Mesothelial cell of epicardium (in vitro differentiated cells): Measurements from ENCODE around the gene MAPK1IP1L. TPM values are rescaled to one million over a fixed set of nuclear protein-coding genes. Genes with fewer than 3 reads are reported as not detected.
A peak's percentile ranks its signal among the peaks of the same experiment; 100 is the strongest.

Experiments
- DNase-seq, 2 experiments: peaks; one replicate each; pipeline ENCODE4 v3.0.0; 2021; ENCODE audit warnings: low spot score in 2 of 2; ENCODE audit not compliant: unreplicated experiment in 2 of 2
- H3K27ac Mint-ChIP-seq: 2 replicates; pipeline ENCODE4 v1.8.0; 2021; ENCODE audit warnings: mixed read lengths
- H3K27me3 Mint-ChIP-seq: 2 replicates; pipeline ENCODE4 v1.8.0; 2021; ENCODE audit warnings: low read depth, mixed read lengths
- H3K36me3 Mint-ChIP-seq: 2 replicates; pipeline ENCODE4 v1.8.0; 2021; ENCODE audit warnings: mixed read lengths
- H3K4me1 Mint-ChIP-seq: 2 replicates; pipeline ENCODE4 v1.8.0; 2021; ENCODE audit warnings: mixed read lengths
- H3K4me3 Mint-ChIP-seq: 2 replicates; pipeline ENCODE4 v1.8.0; 2021; ENCODE audit warnings: mild to moderate bottlenecking, moderate library complexity, mixed read lengths
- H3K9me3 Mint-ChIP-seq: 2 replicates; pipeline ENCODE4 v1.8.0; 2021; ENCODE audit warnings: mixed read lengths
- total RNA-seq: library from RNA; stranded (reverse); gene quantifications from 3 replicates; pipeline ENCODE4 v1.2.1, GENCODE V29; 2021
- TF ChIP-seq, protein P1 (sequence below): fragments of 200-600 bp; sonication (generic); IDR thresholded peaks from one replicate; pipeline ENCODE4 v1.5.0; 2021; ENCODE audit warnings: antibody characterized with exemption; ENCODE audit not compliant: unreplicated experiment

Gene MAPK1IP1L
- total RNA-seq, 1 donor from 2014 or later = 120 TPM

DNA sequence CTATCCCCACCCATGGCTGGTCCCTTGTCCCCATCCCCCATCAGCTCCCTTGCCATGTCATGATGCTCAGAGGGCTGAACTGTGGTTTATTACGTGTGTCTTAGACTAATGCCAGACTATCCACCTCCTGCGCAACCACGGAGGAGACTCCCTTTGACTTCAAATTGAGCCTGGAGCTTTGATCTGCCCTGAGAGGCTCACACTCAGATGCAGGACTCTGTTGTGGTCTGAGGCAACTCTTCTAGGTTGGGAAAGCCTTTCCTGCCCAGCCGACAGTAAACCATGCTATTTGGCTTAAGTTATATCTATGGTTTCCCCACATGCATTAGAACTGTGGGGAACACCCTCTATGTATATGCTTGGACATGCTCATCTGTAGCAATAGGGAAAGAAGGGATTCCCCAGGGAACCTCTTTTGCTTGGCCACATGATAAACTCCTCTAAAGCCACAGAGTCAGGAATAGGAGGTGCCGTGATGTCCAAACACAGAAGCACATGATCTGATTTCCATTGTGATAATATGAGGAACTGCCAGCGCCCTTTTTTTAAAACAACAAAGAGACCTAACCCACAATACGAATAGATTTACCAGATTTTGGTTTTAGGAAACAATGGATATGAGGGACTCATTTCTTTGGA lies 66.5 kb downstream of the MAPK1IP1L start:
- DNase-seq = no peak
- H3K27me3 Mint-ChIP-seq = no peaks in the 10 kb centered on the region
- no peaks in the 10 kb centered on the region for H3K36me3 Mint-ChIP-seq
- no peaks in the 10 kb centered on the region for H3K9me3 Mint-ChIP-seq
- TF ChIP-seq, protein P1, sequence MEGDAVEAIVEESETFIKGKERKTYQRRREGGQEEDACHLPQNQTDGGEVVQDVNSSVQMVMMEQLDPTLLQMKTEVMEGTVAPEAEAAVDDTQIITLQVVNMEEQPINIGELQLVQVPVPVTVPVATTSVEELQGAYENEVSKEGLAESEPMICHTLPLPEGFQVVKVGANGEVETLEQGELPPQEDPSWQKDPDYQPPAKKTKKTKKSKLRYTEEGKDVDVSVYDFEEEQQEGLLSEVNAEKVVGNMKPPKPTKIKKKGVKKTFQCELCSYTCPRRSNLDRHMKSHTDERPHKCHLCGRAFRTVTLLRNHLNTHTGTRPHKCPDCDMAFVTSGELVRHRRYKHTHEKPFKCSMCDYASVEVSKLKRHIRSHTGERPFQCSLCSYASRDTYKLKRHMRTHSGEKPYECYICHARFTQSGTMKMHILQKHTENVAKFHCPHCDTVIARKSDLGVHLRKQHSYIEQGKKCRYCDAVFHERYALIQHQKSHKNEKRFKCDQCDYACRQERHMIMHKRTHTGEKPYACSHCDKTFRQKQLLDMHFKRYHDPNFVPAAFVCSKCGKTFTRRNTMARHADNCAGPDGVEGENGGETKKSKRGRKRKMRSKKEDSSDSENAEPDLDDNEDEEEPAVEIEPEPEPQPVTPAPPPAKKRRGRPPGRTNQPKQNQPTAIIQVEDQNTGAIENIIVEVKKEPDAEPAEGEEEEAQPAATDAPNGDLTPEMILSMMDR = no peak
- peak overlapping the region; percentile 66 for H3K27ac Mint-ChIP-seq
- H3K4me3 Mint-ChIP-seq = no peak overlapping the region
- peaks cover 57% of the 10 kb centered on the region for H3K4me1 Mint-ChIP-seq

GRCh38 chr14:55118761-55119160 lies 67.3 kb downstream of the MAPK1IP1L start:
- TF ChIP-seq, protein P1 = no peak
- Mint-ChIP-seq H3K4me1 (peaks cover 66% of the 10 kb centered on the region), H3K9me3 (no peaks in the 10 kb centered on the region), H3K27me3 (no peaks in the 10 kb centered on the region), H3K27ac (peak overlapping the region; percentile 66), H3K36me3 (no peaks in the 10 kb centered on the region), H3K4me3 (no peak overlapping the region)
- no peak for DNase-seq

Other genes with a start within 250 kb of the MAPK1IP1L start
- gene GCH1, start 148.8 kb upstream of the MAPK1IP1L start, total RNA-seq = 3.1 to 3.6 TPM (median 3.5 TPM) in 3 replicates
- 15.5 to 16.9 TPM (median 16.1 TPM) in 3 replicates for gene WDHD1, start 24.5 kb upstream of the MAPK1IP1L start, total RNA-seq
- 20.6 to 22.1 TPM (median 21.6 TPM) in 3 replicates for gene SOCS4, start 24.4 kb upstream of the MAPK1IP1L start, total RNA-seq
- gene LGALS3, start 77.6 kb downstream of the MAPK1IP1L start, total RNA-seq = 17.1 to 19.4 TPM (median 19.2 TPM) in 3 replicates
- gene DLGAP5, start 139.9 kb downstream of the MAPK1IP1L start, total RNA-seq = 20.3 to 24.5 TPM (median 23.0 TPM) in 3 replicates
- gene FBXO34, start 219.8 kb downstream of the MAPK1IP1L start, total RNA-seq = 35.9 to 38.7 TPM (median 38.0 TPM) in 3 replicates